HFF-Myc (cell line): ENCODE results near the gene ZNF566.
"Not testable (repeated sequence)": the region's sequence is repeated elsewhere in the genome, so short reads cannot be mapped to it uniquely, and the experiment has no call there.

Experiments
- DNase-seq: peaks from one replicate; pipeline ENCODE4 v3.0.0-alpha.2; 2011; ENCODE audit warnings: low read depth; ENCODE audit errors: extremely low read depth
- H3K4me3 ChIP-seq: replicated peaks from 2 replicates; pipeline ENCODE4 v1.5.1; 2011; ENCODE audit warnings: low read depth, mild to moderate bottlenecking, control low read depth, low read length
- CTCF ChIP-seq: IDR thresholded peaks from 2 replicates; pipeline ENCODE4 v1.5.1; 2012; ENCODE audit warnings: mild to moderate bottlenecking, low read depth, low read length, control low read depth; ENCODE audit errors: missing control alignments

Gene ZNF566

GRCh38 chr19:36524617-36525016 lies 35.3 kb upstream of the ZNF566 start:
- no peak for TF ChIP-seq CTCF
- no peak overlapping the region for H3K4me3 ChIP-seq
- no peak for DNase-seq

- no peak for TF ChIP-seq CTCF
- DNase-seq: no peak
- no peak overlapping the region for H3K4me3 ChIP-seq
Measured at GRCh38 chr19:36514012-36514612, 24.8 kb upstream of the ZNF566 start.

- no peak for TF ChIP-seq CTCF
- DNase-seq: no peak
- no peak overlapping the region for H3K4me3 ChIP-seq
Measured at GRCh38 chr19:36508325-36508724, 19.0 kb upstream of the ZNF566 start.

- no peak overlapping the region for H3K4me3 ChIP-seq
- no peak for TF ChIP-seq CTCF
- no peak for DNase-seq
Measured at GRCh38 chr19:36501973-36502372, 12.6 kb upstream of the ZNF566 start.

GRCh38 chr19:36497001-36497400 lies 7.6 kb upstream of the ZNF566 start:
- TF ChIP-seq CTCF: no peak
- DNase-seq: no peak
- H3K4me3 ChIP-seq: no peak overlapping the region

GRCh38 chr19:36492689-36493453 lies 3.5 kb upstream of the ZNF566 start:
- peak; percentile 61 for TF ChIP-seq CTCF
- DNase-seq: peak; percentile 17
- H3K4me3 ChIP-seq: not testable (repeated sequence)

- not testable (repeated sequence) for DNase-seq, H3K4me3 ChIP-seq
Measured at GRCh38 chr19:36490846-36491245, 1.5 kb upstream of the ZNF566 start.
